Panc1 (cell line): Measurements from ENCODE around the gene PLD3.

Experiments used
- CTCF ChIP-seq: fragments of 450-650 bp; IDR thresholded peaks from 2 replicates; pipeline ENCODE4 v1.5.1; 2017; ENCODE audit warnings: mild to moderate bottlenecking
- TCF7L2 ChIP-seq: IDR thresholded peaks from 2 replicates; pipeline ENCODE4 v1.6.1; 2011; ENCODE audit warnings: mild to moderate bottlenecking, low read depth, low read length, inconsistent platforms

GRCh38 chr19:40348125-40348913, at the start of gene PLD3, which contains the start of gene C19orf47:
- TF ChIP-seq CTCF = no peak
- TF ChIP-seq TCF7L2 = no peak
